SU-DHL-6 (cell line): Measurements from ENCODE around the gene BPIFB2.

ENCODE experiments used
- H2AFZ ChIP-seq: fragments of 200-600 bp; sonication (generic); 2 replicates; pipeline ENCODE4 v1.6.1; 2014; ENCODE audit warnings: low read depth, mild to moderate bottlenecking, moderate library complexity, mixed read lengths, antibody characterized with exemption, low read length; ENCODE audit not compliant: severe bottlenecking
- H3F3A ChIP-seq: fragments of 200-600 bp; shearing (Covaris generic); 2 replicates; pipeline ENCODE4 v1.6.0; 2016; ENCODE audit warnings: antibody characterized with exemption, mild to moderate bottlenecking; ENCODE audit not compliant: insufficient read depth
- H3K27ac ChIP-seq: fragments of 200-600 bp; sonication (generic); 2 replicates; pipeline ENCODE4 v1.5.1; 2016; ENCODE audit warnings: low read depth, mild to moderate bottlenecking, low read length, moderate library complexity, mixed read lengths
- H3K27me3 ChIP-seq: fragments of 200-600 bp; sonication (generic), shearing (Covaris generic); 2 replicates; pipeline ENCODE4 v1.6.0; 2014; ENCODE audit warnings: mild to moderate bottlenecking, low read length
- H3K36me3 ChIP-seq: fragments of 200-600 bp; sonication (generic); 2 replicates; pipeline ENCODE4 v1.6.1; 2014; ENCODE audit warnings: mild to moderate bottlenecking, low read length, mixed read lengths
- H3K4me2 ChIP-seq: fragments of 300-600, 200-600 bp; shearing (Covaris generic), sonication (generic); 2 replicates; pipeline ENCODE4 v1.6.0; 2014; ENCODE audit warnings: low read length, low read depth, mild to moderate bottlenecking; ENCODE audit not compliant: poor library complexity, severe bottlenecking
- H3K4me3 ChIP-seq: fragments of 200-600 bp; sonication (generic); 2 replicates; pipeline ENCODE4 v1.5.1; 2014; ENCODE audit warnings: antibody characterized with exemption, low read length, mild to moderate bottlenecking, mixed read lengths; ENCODE audit not compliant: insufficient read depth, poor library complexity, severe bottlenecking
- H3K79me2 ChIP-seq: fragments of 200-600 bp; sonication (generic); 2 replicates; pipeline ENCODE4 v1.6.1; 2014; ENCODE audit warnings: mild to moderate bottlenecking, low read length, moderate library complexity; ENCODE audit not compliant: insufficient read depth
- H3K9ac ChIP-seq: fragments of 200-600 bp; sonication (generic); 2 replicates; pipeline ENCODE4 v1.7.0; 2014; ENCODE audit warnings: mild to moderate bottlenecking, low read length
- H3K9me2 ChIP-seq: fragments of 200-600 bp; sonication (generic); replicated peaks from 2 replicates; pipeline ENCODE4 v1.6.1; 2014; ENCODE audit warnings: low read length; ENCODE audit not compliant: insufficient read depth
- H3K9me3 ChIP-seq: fragments of 200-600 bp; sonication (generic); 2 replicates; pipeline ENCODE4 v1.6.1; 2014; ENCODE audit warnings: low read length, mixed read lengths; ENCODE audit not compliant: insufficient read depth
- H4K20me1 ChIP-seq: fragments of 200-600 bp; sonication (generic); 2 replicates; pipeline ENCODE4 v1.6.1; 2014; ENCODE audit warnings: low read depth, mild to moderate bottlenecking, antibody characterized with exemption, low read length, moderate library complexity, mixed read lengths
- CTCF ChIP-seq: fragments of 200-600 bp; sonication (generic); IDR thresholded peaks from one replicate; pipeline ENCODE4 v1.5.1; 2017; ENCODE audit warnings: antibody characterized with exemption, mild to moderate bottlenecking, low read length, moderate library complexity; ENCODE audit not compliant: insufficient read depth, poor library complexity, severe bottlenecking
- EZH2phosphoT487 ChIP-seq: fragments of 200-600 bp; sonication (generic), shearing (Covaris generic); conservative IDR thresholded peaks from 2 replicates; pipeline ENCODE4 v1.6.1; 2018; ENCODE audit warnings: mild to moderate bottlenecking, antibody characterized with exemption, low read length, moderate library complexity, mixed read lengths

BPIFB2 gene

DNA sequence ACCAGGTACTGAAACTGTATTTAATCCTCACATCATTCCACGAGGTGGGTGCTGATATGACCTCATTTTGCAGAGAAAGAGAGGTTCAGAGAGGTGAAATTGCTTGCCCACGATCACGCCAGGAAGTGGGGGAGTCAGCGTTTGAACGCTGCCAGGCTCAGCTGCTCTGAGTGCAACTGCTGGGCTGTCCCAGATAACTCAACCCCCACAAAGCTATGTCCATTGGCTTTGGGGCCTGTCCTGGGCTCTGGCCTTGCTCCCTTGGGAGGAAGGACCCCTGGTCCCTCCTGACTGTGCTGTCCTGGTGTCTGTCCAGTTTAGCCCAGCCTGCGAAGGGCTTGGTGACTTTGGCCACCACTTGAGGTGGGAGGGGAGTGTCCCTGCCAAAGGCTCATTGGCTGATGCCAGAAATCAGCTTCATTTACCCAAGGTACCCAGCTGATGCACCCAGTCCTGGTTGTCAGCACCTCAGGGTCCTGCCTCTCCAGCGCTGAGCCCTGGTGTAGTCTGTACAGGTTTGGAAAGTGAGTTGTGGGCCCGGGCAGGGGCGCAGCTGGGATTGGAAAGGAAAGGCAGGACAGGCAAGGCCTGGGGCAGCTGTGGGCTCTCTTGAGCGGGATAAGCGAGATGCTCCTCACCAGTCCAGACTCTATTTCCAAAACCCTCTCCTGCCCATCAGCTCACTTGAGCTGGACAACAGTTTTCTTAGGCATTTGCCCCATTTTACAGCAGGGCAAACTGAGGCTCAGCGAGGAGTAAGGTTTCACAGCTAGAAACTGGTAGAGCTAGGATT lies 41.7 kb upstream of the BPIFB2 start:
- Histone ChIP-seq H3K9me2 (no peaks in the 10 kb centered on the region), H3K27me3 (no peaks in the 10 kb centered on the region), H3K9ac (no peak overlapping the region), H3F3A (no peaks in the 10 kb centered on the region), H3K27ac (no peak overlapping the region), H3K36me3 (no peaks in the 10 kb centered on the region), H3K79me2 (no peaks in the 10 kb centered on the region), H3K4me3 (no peak overlapping the region), H3K4me2 (no peak overlapping the region), H4K20me1 (no peaks in the 10 kb centered on the region), H3K9me3 (no peaks in the 10 kb centered on the region), H2AFZ (no peak overlapping the region)
- no peak for TF ChIP-seq EZH2phosphoT487
- no peak for TF ChIP-seq CTCF

GRCh38 chr20:32966382-32966781 lies 41.1 kb upstream of the BPIFB2 start:
- H4K20me1 ChIP-seq, result no peaks in the 10 kb centered on the region
- H3K9me2 ChIP-seq, result no peaks in the 10 kb centered on the region
- no peaks in the 10 kb centered on the region for H3K27me3 ChIP-seq
- TF ChIP-seq CTCF, result no peak
- no peak for TF ChIP-seq EZH2phosphoT487
- no peaks in the 10 kb centered on the region for H3K79me2 ChIP-seq
- no peak overlapping the region for H3K9ac ChIP-seq
- no peak overlapping the region for H3K27ac ChIP-seq
- H3K9me3 ChIP-seq, result no peaks in the 10 kb centered on the region
- no peaks in the 10 kb centered on the region for H3K36me3 ChIP-seq
- H3K4me2 ChIP-seq, result no peak overlapping the region
- no peaks in the 10 kb centered on the region for H3F3A ChIP-seq
- no peak overlapping the region for H2AFZ ChIP-seq
- no peak overlapping the region for H3K4me3 ChIP-seq

- H3F3A ChIP-seq, result no peaks in the 10 kb centered on the region
- TF ChIP-seq CTCF (no peak), EZH2phosphoT487 (no peak)
- H3K4me3 ChIP-seq, result no peak overlapping the region
- H3K4me2 ChIP-seq, result no peak overlapping the region
- no peak overlapping the region for H2AFZ ChIP-seq
- no peaks in the 10 kb centered on the region for H3K36me3 ChIP-seq
- no peak overlapping the region for H3K9ac ChIP-seq
- no peaks in the 10 kb centered on the region for H3K79me2 ChIP-seq
- no peaks in the 10 kb centered on the region for H3K27me3 ChIP-seq
- H3K9me2 ChIP-seq, result no peaks in the 10 kb centered on the region
- H3K27ac ChIP-seq, result no peak overlapping the region
- H4K20me1 ChIP-seq, result no peaks in the 10 kb centered on the region
- H3K9me3 ChIP-seq, result no peaks in the 10 kb centered on the region
Observed at GRCh38 chr20:32966881-32967781, 40.4 kb upstream of the BPIFB2 start.
